H9 (cell line): ENCODE data around the gene WAPL. TPM values are rescaled to one million over a fixed set of nuclear protein-coding genes. Genes with fewer than 3 reads are reported as not detected.
"Not testable (repeated sequence)": the region's sequence is repeated elsewhere in the genome, so short reads cannot be mapped to it uniquely, and the experiment has no call there.

Source experiments
- DNase-seq: peaks from one replicate; pipeline ENCODE4 v3.0.0-alpha.2; 2017
- H2AFZ ChIP-seq: one replicate; pipeline ENCODE4 v1.6.1; 2013; ENCODE audit warnings: mild to moderate bottlenecking, low read length, control low read depth, moderate library complexity
- H2AK5ac ChIP-seq: 2 replicates; pipeline ENCODE4 v1.6.1; 2013; ENCODE audit warnings: low read length, control low read depth, mixed read lengths; ENCODE audit not compliant: insufficient read length
- H2BK120ac ChIP-seq: one replicate; pipeline ENCODE4 v1.6.1; 2013; ENCODE audit warnings: low read depth, mild to moderate bottlenecking, low read length, control low read depth, inconsistent platforms; ENCODE audit not compliant: poor library complexity, severe bottlenecking
- H2BK12ac ChIP-seq: 2 replicates; pipeline ENCODE4 v1.6.1; 2013; ENCODE audit warnings: low read length, control low read depth, mixed read lengths, low read depth; ENCODE audit not compliant: insufficient read length
- H2BK15ac ChIP-seq: 2 replicates; pipeline ENCODE4 v1.6.1; 2013; ENCODE audit warnings: low read depth, low read length, control low read depth
- H2BK20ac ChIP-seq: one replicate; pipeline ENCODE4 v1.6.1; 2013; ENCODE audit warnings: low read depth, mild to moderate bottlenecking, low read length, control low read depth, inconsistent platforms; ENCODE audit not compliant: poor library complexity, severe bottlenecking
- H2BK5ac ChIP-seq: 2 replicates; pipeline ENCODE4 v1.6.1; 2013; ENCODE audit warnings: low read length, control low read depth, mixed read lengths; ENCODE audit not compliant: insufficient read length
- H3K14ac ChIP-seq: 2 replicates; pipeline ENCODE4 v1.6.1; 2013; ENCODE audit warnings: low read length, control low read depth; ENCODE audit not compliant: insufficient read depth
- H3K18ac ChIP-seq: 2 replicates; pipeline ENCODE4 v1.6.1; 2013; ENCODE audit warnings: low read depth, mild to moderate bottlenecking, mixed read lengths, low read length, control low read depth; ENCODE audit not compliant: insufficient read length
- H3K23ac ChIP-seq: 2 replicates; pipeline ENCODE4 v1.6.1; 2013; ENCODE audit warnings: low read length, control low read depth, mixed read lengths, low read depth; ENCODE audit not compliant: insufficient read length
- H3K23me2 ChIP-seq: 2 replicates; pipeline ENCODE4 v1.6.1; 2013; ENCODE audit warnings: low read depth, mild to moderate bottlenecking, mixed read lengths, low read length, control low read depth; ENCODE audit not compliant: insufficient read length, poor library complexity, severe bottlenecking
- H3K27ac ChIP-seq: 2 replicates; pipeline ENCODE4 v1.5.1; 2013; ENCODE audit warnings: low read length, control low read depth, mixed read lengths, low read depth; ENCODE audit not compliant: insufficient read length
- H3K27me3 ChIP-seq: 2 replicates; pipeline ENCODE4 v1.6.1; 2013; ENCODE audit warnings: low read length, control low read depth, inconsistent platforms; ENCODE audit not compliant: insufficient read depth
- H3K4ac ChIP-seq: 2 replicates; pipeline ENCODE4 v1.6.1; 2013; ENCODE audit warnings: low read depth, mild to moderate bottlenecking, control low read depth, inconsistent platforms, low read length, moderate library complexity
- H3K4me1 ChIP-seq: 2 replicates; pipeline ENCODE4 v1.6.1; 2013; ENCODE audit warnings: low read length, control low read depth, inconsistent platforms; ENCODE audit not compliant: insufficient read depth
- H3K4me2 ChIP-seq: 2 replicates; pipeline ENCODE4 v1.6.1; 2013; ENCODE audit warnings: low read length, control low read depth, mixed read lengths; ENCODE audit not compliant: insufficient read length, insufficient read depth
- H3K56ac ChIP-seq: 2 replicates; pipeline ENCODE4 v1.6.1; 2013; ENCODE audit warnings: low read depth, mild to moderate bottlenecking, mixed read lengths, low read length, control low read depth; ENCODE audit not compliant: insufficient read length
- H3K79me1 ChIP-seq: 2 replicates; pipeline ENCODE4 v1.6.1; 2013; ENCODE audit warnings: low read depth, mild to moderate bottlenecking, moderate library complexity, low read length, control low read depth, inconsistent platforms; ENCODE audit not compliant: insufficient read depth, poor library complexity, severe bottlenecking
- H3K79me2 ChIP-seq: 2 replicates; pipeline ENCODE4 v1.6.1; 2013; ENCODE audit warnings: low read length, control low read depth, inconsistent platforms; ENCODE audit not compliant: insufficient read depth
- H3K9ac ChIP-seq: 2 replicates; pipeline ENCODE4 v1.6.1; 2013; ENCODE audit warnings: low read length, control low read depth, mixed read lengths; ENCODE audit not compliant: insufficient read length; ENCODE audit errors: extremely low read depth
- H3K9me3 ChIP-seq: one replicate; pipeline ENCODE4 v1.6.1; 2013; ENCODE audit warnings: low read depth, low read length, inconsistent platforms; ENCODE audit not compliant: control insufficient read depth
- H3T11ph ChIP-seq: one replicate; pipeline ENCODE4 v1.6.1; 2013; ENCODE audit warnings: mild to moderate bottlenecking, low read length, control low read depth, inconsistent platforms
- H4K20me1 ChIP-seq: one replicate; pipeline ENCODE4 v1.6.1; 2013; ENCODE audit not compliant: control insufficient read depth, insufficient read length, insufficient read depth
- H4K5ac ChIP-seq: 2 replicates; pipeline ENCODE4 v1.6.1; 2013; ENCODE audit warnings: low read depth, mild to moderate bottlenecking, mixed read lengths, low read length, control low read depth; ENCODE audit not compliant: insufficient read length
- H4K8ac ChIP-seq: replicated peaks from 2 replicates; pipeline ENCODE4 v1.6.1; 2013; ENCODE audit warnings: low read length, control low read depth, mixed read lengths, low read depth; ENCODE audit not compliant: insufficient read length
- H4K91ac ChIP-seq: 2 replicates; pipeline ENCODE4 v1.6.1; 2013; ENCODE audit warnings: low read depth, mild to moderate bottlenecking, moderate library complexity, mixed read lengths, low read length, control low read depth; ENCODE audit not compliant: insufficient read length
- H3K27ac Mint-ChIP-seq, 3 experiments: 2 replicates in 2 of 3; 3 replicates in 1 of 3; pipeline ENCODE4 v1.8.0; 2020 to 2021; ENCODE audit warnings: mixed read lengths in 3 of 3, mild to moderate bottlenecking in 1 of 3, moderate library complexity in 1 of 3
- H3K27me3 Mint-ChIP-seq: 2 replicates; pipeline ENCODE4 v1.8.0; 2021; ENCODE audit warnings: low read depth, mild to moderate bottlenecking, moderate library complexity, mixed read lengths
- H3K36me3 Mint-ChIP-seq, 3 experiments: 2 replicates in 2 of 3; 3 replicates in 1 of 3; pipeline ENCODE4 v1.8.0; 2020 to 2021; ENCODE audit warnings: low read depth in 3 of 3, mixed read lengths in 3 of 3; ENCODE audit not compliant: insufficient read depth in 1 of 3
- H3K4me1 Mint-ChIP-seq, 2 experiments: 2 replicates each; pipeline ENCODE4 v1.8.0; 2020; ENCODE audit warnings: mixed read lengths in 2 of 2
- H3K4me3 Mint-ChIP-seq, 2 experiments: 2 replicates in 1 of 2; 3 replicates in 1 of 2; pipeline ENCODE4 v1.8.0; 2020 to 2021; ENCODE audit warnings: mild to moderate bottlenecking in 2 of 2, mixed read lengths in 2 of 2, moderate library complexity in 1 of 2
- H3K9me3 Mint-ChIP-seq, 2 experiments: 2 replicates in 1 of 2; 3 replicates in 1 of 2; pipeline ENCODE4 v1.8.0; 2020; ENCODE audit warnings: mild to moderate bottlenecking in 2 of 2, mixed read lengths in 2 of 2, moderate library complexity in 1 of 2
- WGBS: extraction: QIAGEN DNeasy Blood & Tissue Kit; methylation state at CpG from one replicate; pipeline ENCODE4 v1.1.7; 2013; ENCODE audit warnings: missing lambda C conversion rate, low lambda C conversion rate, mixed read lengths; ENCODE audit not compliant: insufficient read length; ENCODE audit errors: extremely low coverage; 5-methylcytosine and 5-hydroxymethylcytosine counted together
- total RNA-seq: library from RNA; stranded (reverse); gene quantifications from 2 replicates; pipeline ENCODE4 v1.2.1, GENCODE V29; 2021

WAPL gene
- total RNA-seq, 1 experiment from 2014 or later = 61.4 TPM

DNA sequence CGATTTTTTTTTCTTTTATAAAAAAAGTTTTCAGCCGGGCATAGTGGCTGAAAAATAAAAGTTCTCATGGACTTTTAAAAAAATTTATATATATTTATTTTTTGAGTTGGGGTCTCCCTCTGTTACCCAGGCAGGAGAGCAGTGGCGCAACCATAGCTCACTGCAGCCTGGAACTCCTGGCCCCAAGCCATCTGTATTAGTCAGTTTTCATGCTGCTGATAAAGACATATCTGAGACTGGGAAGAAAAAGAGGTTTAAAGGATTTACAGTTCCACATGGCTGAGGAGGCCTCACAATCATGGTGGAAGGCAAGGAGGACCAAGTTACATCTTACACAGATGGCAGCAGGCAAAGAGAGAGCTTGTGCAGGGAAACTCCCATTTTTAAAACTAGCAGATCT is 37.1 kb upstream of the WAPL start:
- not testable (repeated sequence) for H3K4me3 Mint-ChIP-seq, H3K27me3 Mint-ChIP-seq, H3K79me1 ChIP-seq

More for the DNA sequence above, 37.1 kb upstream of the WAPL start:
- not testable (repeated sequence) for H4K8ac ChIP-seq, H3K14ac ChIP-seq, H4K91ac ChIP-seq, H2BK20ac ChIP-seq, H3K9me3 Mint-ChIP-seq, H3K79me2 ChIP-seq, H3K23ac ChIP-seq, H2AK5ac ChIP-seq, H3K18ac ChIP-seq, H2BK12ac ChIP-seq, H3K27ac Mint-ChIP-seq, H3K27ac ChIP-seq, H3K4me2 ChIP-seq, H3K4me1 ChIP-seq, H4K5ac ChIP-seq, H3K27me3 ChIP-seq, H3K9me3 ChIP-seq, H2BK120ac ChIP-seq, H4K20me1 ChIP-seq, H2AFZ ChIP-seq, H2BK15ac ChIP-seq, H3T11ph ChIP-seq, DNase-seq, H2BK5ac ChIP-seq, H3K23me2 ChIP-seq, H3K56ac ChIP-seq, H3K36me3 Mint-ChIP-seq, H3K9ac ChIP-seq, H3K4ac ChIP-seq
- no CpG with 5 or more reads among the region's 3 CpGs for WGBS
- H3K4me1 Mint-ChIP-seq = peaks cover 10% of the 10 kb centered on the region in 2 experiments
